Measurements from ENCODE around the gene ANKRD24. TPM values are rescaled to one million over a fixed set of nuclear protein-coding genes. Genes with fewer than 3 reads are reported as not detected.
A peak's percentile ranks its signal among the peaks of the same experiment; 100 is the strongest.

ANKRD24 gene
- total RNA-seq, 4 donors from 2014 or later: 0.04 to 2.0 (median 0.44) TPM

DNA sequence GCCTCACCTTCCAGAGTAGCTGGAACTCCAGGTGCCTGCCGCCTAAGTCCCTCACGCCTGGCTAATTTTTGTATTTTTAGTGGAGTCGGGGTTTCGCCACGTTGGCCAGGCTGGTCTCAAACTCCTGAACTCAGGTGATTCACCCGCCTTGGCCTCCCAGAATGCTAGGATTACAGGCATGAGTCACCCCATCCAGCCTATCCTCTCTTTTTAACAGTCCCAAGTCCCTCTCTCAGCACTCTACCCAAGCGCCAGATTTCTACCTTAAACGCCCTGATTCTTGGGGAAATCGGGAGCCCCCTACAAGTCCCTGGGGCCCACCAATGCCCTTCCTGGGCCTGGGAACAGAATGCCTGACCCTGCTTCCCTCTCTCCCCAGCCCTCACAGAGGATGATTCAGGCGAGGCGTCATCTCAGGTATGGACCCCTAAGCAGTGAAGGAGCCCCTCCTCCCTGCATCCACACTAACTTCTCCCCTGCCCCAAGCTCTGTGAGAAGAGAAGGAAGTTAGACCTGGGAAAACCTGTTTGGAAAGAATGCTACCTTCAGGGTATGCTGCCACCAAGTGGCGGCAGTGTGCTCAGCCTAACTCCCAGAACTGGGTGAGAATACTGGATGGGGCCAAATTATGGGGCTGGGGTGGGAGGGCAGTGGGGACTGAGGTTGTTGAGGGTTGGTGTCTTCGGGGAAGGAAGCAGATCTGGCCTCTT lies 26.1 kb downstream of the ANKRD24 start:
- no peak overlapping the region for H3K4me3 ChIP-seq
- no peak for DNase-seq
- peak overlapping the region in 1 of 4 donors; percentile 50 for H3K27ac ChIP-seq
- H3K9me3 ChIP-seq: no peaks in the 10 kb centered on the region
- TF ChIP-seq, protein P1, sequence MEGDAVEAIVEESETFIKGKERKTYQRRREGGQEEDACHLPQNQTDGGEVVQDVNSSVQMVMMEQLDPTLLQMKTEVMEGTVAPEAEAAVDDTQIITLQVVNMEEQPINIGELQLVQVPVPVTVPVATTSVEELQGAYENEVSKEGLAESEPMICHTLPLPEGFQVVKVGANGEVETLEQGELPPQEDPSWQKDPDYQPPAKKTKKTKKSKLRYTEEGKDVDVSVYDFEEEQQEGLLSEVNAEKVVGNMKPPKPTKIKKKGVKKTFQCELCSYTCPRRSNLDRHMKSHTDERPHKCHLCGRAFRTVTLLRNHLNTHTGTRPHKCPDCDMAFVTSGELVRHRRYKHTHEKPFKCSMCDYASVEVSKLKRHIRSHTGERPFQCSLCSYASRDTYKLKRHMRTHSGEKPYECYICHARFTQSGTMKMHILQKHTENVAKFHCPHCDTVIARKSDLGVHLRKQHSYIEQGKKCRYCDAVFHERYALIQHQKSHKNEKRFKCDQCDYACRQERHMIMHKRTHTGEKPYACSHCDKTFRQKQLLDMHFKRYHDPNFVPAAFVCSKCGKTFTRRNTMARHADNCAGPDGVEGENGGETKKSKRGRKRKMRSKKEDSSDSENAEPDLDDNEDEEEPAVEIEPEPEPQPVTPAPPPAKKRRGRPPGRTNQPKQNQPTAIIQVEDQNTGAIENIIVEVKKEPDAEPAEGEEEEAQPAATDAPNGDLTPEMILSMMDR (IDR thresholded peaks at IDR 0.05): peak in 3 of 6 experiments; percentile 10 to 57 (median 29)
- TF ChIP-seq POLR2A (IDR thresholded peaks at IDR 0.05): no peak
- intact Hi-C loops (cut with DNase I): no loop called here
- H3K36me3 ChIP-seq: no peaks in the 10 kb centered on the region
- peaks cover 0 to 57% (median 0%) of the 10 kb centered on the region in 4 donors for H3K27me3 ChIP-seq
- WGBS, 2 donors: 41 to 58% methylated on average over 9 to 10 of the region's 13 CpGs
- H3K4me1 ChIP-seq: peaks cover 0 to 17% (median 0%) of the 10 kb centered on the region in 3 donors

DNA sequence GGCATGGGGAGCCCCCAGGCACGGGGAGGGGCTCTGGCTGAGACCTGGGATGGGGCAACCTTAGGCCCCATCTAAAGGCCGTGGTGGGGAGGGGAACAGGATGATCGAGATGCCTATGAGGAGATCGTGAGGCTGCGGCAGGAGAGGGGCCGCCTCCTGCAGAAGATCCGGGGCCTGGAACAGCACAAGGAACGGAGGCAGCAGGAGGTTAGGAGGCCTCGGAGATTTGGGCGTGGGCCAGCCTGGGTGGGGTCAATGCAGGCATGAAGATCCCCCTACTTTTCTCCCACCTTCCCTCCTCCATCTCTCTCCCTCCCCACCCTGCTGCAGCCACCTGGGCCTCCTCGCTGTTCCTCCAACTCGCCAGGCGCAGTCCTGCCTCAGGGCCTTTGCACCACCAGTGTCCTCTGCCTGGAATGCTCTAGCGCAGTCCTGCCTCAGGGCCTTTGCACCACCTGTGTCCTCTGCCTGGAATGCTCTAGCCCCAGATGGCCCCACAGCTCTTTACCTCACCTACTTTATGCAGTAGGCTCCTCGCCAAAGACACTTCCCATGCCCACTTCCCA lies 27.8 kb downstream of the ANKRD24 start:
- DNase-seq: no peak
- TF ChIP-seq, protein P1 (IDR thresholded peaks at IDR 0.05): no peak
- no peak for TF ChIP-seq POLR2A (IDR thresholded peaks at IDR 0.05)
- intact Hi-C loops (cut with DNase I): no loop called here
- H3K9me3 ChIP-seq: no peaks in the 10 kb centered on the region
- peaks cover 0 to 9% (median 0%) of the 10 kb centered on the region in 3 donors for H3K4me1 ChIP-seq
- WGBS, 2 donors: 72 to 87% methylated on average over 11 to 15 of the region's 15 CpGs
- H3K27me3 ChIP-seq: peaks cover 0 to 59% (median 0%) of the 10 kb centered on the region in 4 donors
- H3K27ac ChIP-seq: no peak overlapping the region
- no peak overlapping the region for H3K4me3 ChIP-seq
- H3K36me3 ChIP-seq: no peaks in the 10 kb centered on the region

DNA sequence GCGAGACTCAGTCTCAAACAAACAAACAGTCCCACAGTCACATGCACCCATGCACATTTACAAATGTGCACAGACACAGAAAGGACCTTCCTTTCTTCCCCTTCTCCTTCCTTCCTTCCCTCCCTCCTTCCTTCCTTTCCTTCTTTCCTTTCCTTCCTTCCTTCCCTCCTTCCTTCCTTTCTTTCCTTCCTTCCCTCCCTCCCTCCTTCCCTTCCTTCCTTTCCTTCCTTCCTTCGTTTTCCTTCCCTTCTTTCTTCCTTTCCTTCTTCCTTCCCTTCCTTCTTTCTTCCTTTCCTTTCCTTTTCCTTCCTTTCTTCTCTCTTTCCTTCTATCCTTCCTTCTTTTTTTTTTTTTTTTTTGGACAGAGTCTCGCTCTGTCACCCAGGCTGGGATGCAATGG lies 30.6 kb downstream of the ANKRD24 start:
- DNase-seq: no peak
- TF ChIP-seq, protein P1 (IDR thresholded peaks at IDR 0.05): no peak
- TF ChIP-seq POLR2A (IDR thresholded peaks at IDR 0.05): no peak
- H3K4me1 ChIP-seq: peaks cover 0 to 9% (median 0%) of the 10 kb centered on the region in 3 donors
- intact Hi-C loops (cut with DNase I): no loop called here
- H3K4me3 ChIP-seq: no peak overlapping the region
- no peaks in the 10 kb centered on the region for H3K36me3 ChIP-seq
- H3K27ac ChIP-seq: no peak overlapping the region
- H3K9me3 ChIP-seq: no peaks in the 10 kb centered on the region
- peaks cover 0 to 48% (median 0%) of the 10 kb centered on the region in 4 donors for H3K27me3 ChIP-seq
- 62 to 65% methylated on average over 3 of the region's 3 CpGs for WGBS, 2 donors

DNA sequence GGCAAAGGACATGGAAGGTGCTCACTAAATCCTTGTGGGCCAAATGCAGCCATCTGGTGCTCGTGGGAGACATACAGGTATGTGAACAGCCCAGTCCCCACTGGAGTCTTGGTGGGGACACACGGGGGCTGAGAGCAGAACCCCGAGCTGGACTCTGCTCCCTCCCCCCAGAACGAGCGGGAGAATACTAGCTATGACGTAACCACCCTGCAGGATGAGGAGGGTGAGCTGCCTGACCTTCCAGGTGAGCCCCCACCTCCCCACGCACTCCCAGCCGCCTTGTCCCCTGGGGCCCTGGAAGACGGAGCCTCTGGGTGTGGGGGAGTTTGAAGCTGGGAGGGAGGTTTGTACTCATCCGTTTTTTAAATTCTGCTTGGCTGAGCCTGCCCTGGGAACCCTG lies 33.3 kb downstream of the ANKRD24 start:
- intact Hi-C loops (cut with DNase I): no loop called here
- H3K4me3 ChIP-seq: no peak overlapping the region
- H3K9me3 ChIP-seq: no peaks in the 10 kb centered on the region
- TF ChIP-seq, protein P1 (IDR thresholded peaks at IDR 0.05): no peak
- H3K4me1 ChIP-seq: peaks cover 0 to 3% (median 0%) of the 10 kb centered on the region in 3 donors
- H3K27me3 ChIP-seq: peaks cover 0 to 22% (median 0%) of the 10 kb centered on the region in 4 donors
- DNase-seq: no peak
- H3K27ac ChIP-seq: no peak overlapping the region
- H3K36me3 ChIP-seq: no peaks in the 10 kb centered on the region
- 47 to 54% methylated on average over 7 to 8 of the region's 10 CpGs for WGBS, 2 donors

DNA sequence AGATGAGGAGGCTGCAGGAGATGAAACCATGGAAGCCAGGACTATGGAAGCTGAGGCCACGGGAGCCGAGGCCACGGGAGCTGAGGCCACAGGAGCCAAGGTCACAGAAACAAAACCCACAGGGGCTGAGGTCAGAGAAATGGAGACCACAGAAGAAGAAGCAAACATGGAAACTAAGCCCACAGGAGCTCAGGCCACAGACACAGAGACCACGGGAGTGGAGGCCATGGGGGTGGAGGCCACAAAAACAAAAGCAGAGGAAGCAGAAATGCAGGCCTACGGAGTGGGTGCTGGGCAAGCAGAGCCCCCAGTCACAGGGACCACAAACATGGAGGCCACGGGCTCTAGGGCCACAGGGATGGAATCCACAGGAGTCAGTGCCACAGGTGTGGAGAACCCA lies 34.4 kb downstream of the ANKRD24 start:
- H3K27me3 ChIP-seq: peaks cover 0 to 15% (median 0%) of the 10 kb centered on the region in 4 donors
- DNase-seq: no peak
- H3K9me3 ChIP-seq: no peaks in the 10 kb centered on the region
- H3K4me3 ChIP-seq: no peak overlapping the region
- intact Hi-C loops (cut with DNase I): no loop called here
- no peak overlapping the region for H3K27ac ChIP-seq
- no peaks in the 10 kb centered on the region for H3K36me3 ChIP-seq
- no peak for TF ChIP-seq POLR2A (IDR thresholded peaks at IDR 0.05)
- TF ChIP-seq, protein P1 (IDR thresholded peaks at IDR 0.05): no peak
- H3K4me1 ChIP-seq: peaks cover 0 to 3% (median 0%) of the 10 kb centered on the region in 3 donors
- WGBS, 2 donors: 74 to 75% methylated on average over 6 of the region's 6 CpGs
